Endothelial cell of umbilical vein (primary cell): ENCODE data around the gene PMAIP1. TPM values are rescaled to one million over a fixed set of nuclear protein-coding genes. Genes with fewer than 3 reads are reported as not detected.

Source experiments
- BruUV-seq: library from RNA; stranded (reverse); fragments of 400-500 nt; replicated peaks from 2 replicates; lab custom pipeline; 2021; lab: Mats Ljungman, UMichigan
- CTCF ChIA-PET: fragments of 300-600, 350-600 bp; sonication (Branson Sonifier 250); formaldehyde crosslinking; loops from one replicate; lab custom pipeline; 2021; ENCODE audit warnings: antibody characterized with exemption, inconsistent platforms; lab: Charles Lee
- POLR2A ChIA-PET: fragments of 300-600, 350-600 bp; sonication (Branson Sonifier 250); formaldehyde crosslinking; loops from one replicate; lab custom pipeline; 2021; ENCODE audit warnings: antibody characterized with exemption, inconsistent platforms; lab: Charles Lee
- DNase-seq: peaks from one replicate; pipeline ENCODE4 v3.0.0-alpha.2; 2011; ENCODE audit warnings: low read depth, low spot score
- FAIRE-seq: peaks from 2 replicates; lab custom pipeline; 2011; peaks lifted over from hg19 to GRCh38; lab: Jason Lieb, UNC
- H2AFZ ChIP-seq: 2 replicates; pipeline ENCODE4 v1.6.0; 2012; ENCODE audit warnings: low read depth, low read length, control low read depth, inconsistent platforms
- H3K27ac ChIP-seq: 2 replicates; pipeline ENCODE4 v1.5.1; 2011; ENCODE audit warnings: low read depth, mild to moderate bottlenecking, control low read depth, low read length, moderate library complexity; ENCODE audit not compliant: insufficient read depth
- H3K27me3 ChIP-seq, 2 experiments: 2 replicates each; pipeline versions ENCODE4 v1.6.0 to v1.6.1; 2011; ENCODE audit warnings: low read length in 2 of 2, mixed read lengths in 1 of 2; ENCODE audit not compliant: control insufficient read depth in 2 of 2, insufficient read depth in 2 of 2
- H3K36me3 ChIP-seq, 2 experiments: 2 replicates in 1 of 2; 3 replicates in 1 of 2; pipeline ENCODE4 v1.5.1; 2011; ENCODE audit warnings: low read length in 2 of 2, mild to moderate bottlenecking in 1 of 2, moderate library complexity in 1 of 2; ENCODE audit not compliant: control insufficient read depth in 2 of 2, insufficient read depth in 2 of 2; ENCODE audit errors: extremely low read depth in 1 of 2
- H3K4me1 ChIP-seq: 3 replicates; pipeline ENCODE4 v1.5.1; 2011; ENCODE audit warnings: mild to moderate bottlenecking, low read length; ENCODE audit not compliant: control insufficient read depth, insufficient read depth; ENCODE audit errors: extremely low read depth
- H3K4me2 ChIP-seq: 2 replicates; pipeline ENCODE4 v1.6.1; 2011; ENCODE audit warnings: low read length, control low read depth, mixed read lengths; ENCODE audit not compliant: insufficient read depth
- H3K4me3 ChIP-seq, 3 experiments: fragments of 200-600 bp in 1 of 3; sonication (generic), shearing (Covaris generic) in 1 of 3; replicated peaks in 1 of 3; 2 replicates each; pipeline ENCODE4 v1.5.1; 2011 to 2016; ENCODE audit warnings: control low read depth in 3 of 3, low read length in 3 of 3, mild to moderate bottlenecking in 2 of 3, inconsistent platforms in 1 of 3, low read depth in 1 of 3, moderate library complexity in 1 of 3; ENCODE audit not compliant: insufficient read depth in 1 of 3
- H3K79me2 ChIP-seq: 2 replicates; pipeline ENCODE4 v1.6.0; 2012; ENCODE audit warnings: low read length, inconsistent platforms; ENCODE audit not compliant: control insufficient read depth, insufficient read depth
- H3K9ac ChIP-seq: replicated peaks from 2 replicates; pipeline ENCODE3; 2011; ENCODE audit warnings: low read length, control low read depth; ENCODE audit not compliant: insufficient read depth; ENCODE audit errors: extremely low read depth
- H3K9me1 ChIP-seq: replicated peaks from 3 replicates; pipeline ENCODE4 v1.6.0; 2011; ENCODE audit warnings: mild to moderate bottlenecking, low read length; ENCODE audit not compliant: control insufficient read depth, insufficient read depth; ENCODE audit errors: extremely low read depth
- H3K9me3 ChIP-seq: replicated peaks from 2 replicates; pipeline ENCODE4 v1.5.1; 2012; ENCODE audit warnings: low read length, inconsistent platforms; ENCODE audit not compliant: control insufficient read depth, insufficient read depth
- H4K20me1 ChIP-seq: replicated peaks from 2 replicates; pipeline ENCODE3; 2011; ENCODE audit warnings: mild to moderate bottlenecking, low read length; ENCODE audit not compliant: control insufficient read depth, insufficient read depth; ENCODE audit errors: extremely low read depth
- CTCF ChIP-seq, 2 donors: IDR thresholded peaks; 1 replicate in 1 of 2; 2 replicates in 1 of 2; pipeline ENCODE4 v1.5.1; 2011; ENCODE audit warnings: low read length in 2 of 2, mild to moderate bottlenecking in 2 of 2, moderate library complexity in 2 of 2, control low read depth in 1 of 2, inconsistent platforms in 1 of 2, low read depth in 1 of 2; ENCODE audit not compliant: insufficient read depth in 1 of 2; ENCODE audit errors: extremely low read depth in 1 of 2
- EZH2 ChIP-seq: IDR thresholded peaks from 2 replicates; pipeline ENCODE4 v1.6.1; 2012; ENCODE audit warnings: borderline replicate concordance, low read depth, mild to moderate bottlenecking, moderate library complexity, low read length, inconsistent platforms; ENCODE audit not compliant: severe bottlenecking
- FOS ChIP-seq: IDR thresholded peaks from 2 replicates; pipeline ENCODE4 v1.6.1; 2011; ENCODE audit warnings: mild to moderate bottlenecking, low read length, moderate library complexity, borderline replicate concordance; ENCODE audit not compliant: insufficient read depth
- JUN ChIP-seq: IDR thresholded peaks from 2 replicates; pipeline ENCODE4 v1.6.1; 2011; ENCODE audit warnings: borderline replicate concordance, low read depth; ENCODE audit not compliant: insufficient read length, insufficient read depth
- MAX ChIP-seq: IDR thresholded peaks from 2 replicates; pipeline ENCODE4 v1.6.1; 2011; ENCODE audit not compliant: insufficient read depth, insufficient read length
- POLR2A ChIP-seq: IDR thresholded peaks from 2 replicates; pipeline ENCODE4 v1.6.1; 2012; ENCODE audit warnings: low read depth, mild to moderate bottlenecking, control low read depth, low read length
- dilution Hi-C: fragments of 300-500 bp; cut with MboI; formaldehyde crosslinking; loops from one replicate; pipeline ENCODE4 v1.15.0; 2019; ENCODE audit warnings: low sequenced_read_pairs; ENCODE audit not compliant: extremely low pct_ligation_motif_present
- intact Hi-C: fragments of 100-400 bp; cut with micrococcal nuclease; formaldehyde crosslinking; loops from one replicate; pipeline ENCODE4 v1.10.0; 2022
- polyA plus RNA-seq, 4 experiments: library from polyadenylated mRNA; depleted of rRNA in 3 of 4; stranded (reverse) in 3 of 4; unstranded in 1 of 4; fragments of >200 nt; gene quantifications; 2 replicates each; pipeline versions ENCODE4 v1.2.1 to v1.2.3, GENCODE V29; 2011 to 2012; ENCODE audit warnings: missing spikeins in 1 of 4
- total RNA-seq: library from RNA; stranded (reverse); gene quantifications from 2 replicates; pipeline ENCODE4 v1.2.3, GENCODE V29; 2021

The PMAIP1 gene
- total and polyA plus RNA-seq, 2 donors (not counting 3 experiments of a cell fraction or from before 2014, with no cell fraction given) = 7.6 to 11.9 TPM

DNA sequence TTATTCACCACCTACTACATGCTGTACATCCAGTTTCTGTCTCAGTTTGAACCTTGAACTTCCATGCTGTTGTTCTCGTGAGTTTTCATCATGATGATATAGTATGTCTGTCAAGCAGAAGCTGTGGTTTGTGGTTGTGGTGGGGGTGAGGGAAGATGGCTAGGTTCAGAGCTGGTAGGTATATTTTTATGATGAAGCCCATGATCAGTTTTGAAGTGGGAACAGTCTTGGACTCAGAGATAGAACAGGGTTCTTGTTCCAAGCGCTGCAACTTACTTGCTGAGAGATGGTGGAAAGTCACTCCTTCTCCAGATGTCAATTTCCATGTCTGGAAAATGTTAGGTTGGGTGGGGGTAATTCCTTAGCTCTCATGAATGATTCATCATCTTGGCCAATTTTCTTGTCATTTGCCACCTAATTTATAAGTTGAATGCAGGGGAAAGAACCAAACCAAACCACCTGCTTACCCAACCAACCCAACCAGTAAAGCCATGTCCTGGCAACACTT, 21.6 kb downstream of the PMAIP1 start:
- ChIA-PET CTCF (no interaction called here), POLR2A (no interaction called here)
- H3K9ac ChIP-seq = no peak overlapping the region
- no peaks in the 10 kb centered on the region for H3K9me3 ChIP-seq
- dilution Hi-C loops = no loop called here
- H3K79me2 ChIP-seq = no peaks in the 10 kb centered on the region
- H3K4me2 ChIP-seq = no peak overlapping the region
- H3K9me1 ChIP-seq = no peaks in the 10 kb centered on the region
- no peak for DNase-seq
- no peaks in the 10 kb centered on the region for H3K36me3 ChIP-seq
- TF ChIP-seq JUN (no peak), FOS (no peak)
- FAIRE-seq = no peak
- H3K27me3 ChIP-seq = peaks cover 0 to 9% of the 10 kb centered on the region in 2 experiments
- H3K27ac ChIP-seq = no peak overlapping the region
- intact Hi-C loops = no loop called here
- no peak overlapping the region for H2AFZ ChIP-seq
- no peak overlapping the region for H3K4me3 ChIP-seq
- no peaks in the 10 kb centered on the region for H4K20me1 ChIP-seq
- peaks cover 9% of the 10 kb centered on the region for H3K4me1 ChIP-seq
- BruUV-seq = no TSS peak

DNA sequence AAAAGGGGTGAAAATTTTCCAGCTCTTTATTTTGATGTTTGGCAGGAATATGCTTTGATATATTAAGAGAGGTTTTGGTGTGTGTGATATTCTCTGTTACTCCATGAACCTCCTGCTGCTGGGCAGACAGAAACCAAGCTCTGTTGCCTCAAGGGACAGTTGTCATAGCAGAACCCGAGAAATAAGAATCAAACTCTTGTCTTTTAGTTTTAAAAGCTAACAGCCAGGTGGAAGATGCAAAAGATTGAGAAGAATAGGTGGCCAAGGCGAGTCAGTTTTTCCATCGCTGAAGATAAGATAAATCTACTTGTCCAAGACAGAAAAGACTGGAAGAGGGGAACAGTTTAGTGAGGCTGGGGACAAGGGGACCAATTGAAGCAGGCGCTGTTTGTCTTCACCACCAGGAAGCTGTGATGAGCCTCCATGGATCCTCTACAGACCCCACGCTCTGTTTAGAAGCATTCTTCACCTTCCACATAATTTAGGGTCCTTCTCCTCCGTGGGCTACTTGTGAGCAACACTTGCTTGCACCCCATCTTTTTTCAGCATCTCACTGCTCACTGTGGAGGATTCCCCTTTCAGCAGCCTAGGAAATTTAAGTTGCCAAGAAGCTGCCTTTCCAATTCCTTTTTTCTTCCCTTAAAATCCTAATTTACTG, 23.9 kb downstream of the PMAIP1 start:
- dilution Hi-C loops = no loop called here
- Histone ChIP-seq H3K36me3 (no peaks in the 10 kb centered on the region), H3K79me2 (no peaks in the 10 kb centered on the region), H3K4me2 (no peak overlapping the region), H3K27ac (no peak overlapping the region), H2AFZ (no peak overlapping the region), H4K20me1 (no peaks in the 10 kb centered on the region), H3K4me1 (peaks cover 2% of the 10 kb centered on the region), H3K4me3 (no peak overlapping the region), H3K27me3 (peaks cover 0 to 9% of the 10 kb centered on the region in 2 experiments), H3K9me3 (no peaks in the 10 kb centered on the region), H3K9me1 (no peaks in the 10 kb centered on the region), H3K9ac (no peak overlapping the region)
- no TSS peak for BruUV-seq
- FAIRE-seq (no peak), DNase-seq (no peak)
- ChIA-PET CTCF (interaction anchor here (0.6 to 2.5 kb wide), 5 partner anchors 8 to 30 kb away, joined by 3 to 6 read pairs (median 3); no protein-coding TSS in a partner anchor), POLR2A (no interaction called here)
- intact Hi-C loops = no loop called here
- TF ChIP-seq POLR2A (no peak), EZH2 (no peak), CTCF (IDR thresholded peaks at IDR 0.05; ENCODE audit: extremely low read depth in 1 of 2, insufficient read depth in 1 of 2, low read depth in 1 of 2, low read length in 2 of 2) (no peak), MAX (no peak)
